NCI-H460 (cell line): ENCODE results near the gene ZNF846. TPM values are rescaled to one million over a fixed set of nuclear protein-coding genes. Genes with fewer than 3 reads are reported as not detected.
"Not testable (repeated sequence)": the region's sequence is repeated elsewhere in the genome, so short reads cannot be mapped to it uniquely, and the experiment has no call there.

Experiments used
- DNase-seq: peaks from one replicate; pipeline ENCODE4 v3.0.0-alpha.2; 2016; ENCODE audit warnings: low read depth; ENCODE audit errors: extremely low read depth
- total RNA-seq: library from RNA; depleted of rRNA; stranded (reverse); fragments of >200 nt; shearing (Covaris generic); gene quantifications from 2 replicates; pipeline ENCODE4 v1.2.3, GENCODE V29; 2014

ZNF846 gene
- total RNA-seq, 1 experiment from 2014 or later: 2.6 TPM

DNA sequence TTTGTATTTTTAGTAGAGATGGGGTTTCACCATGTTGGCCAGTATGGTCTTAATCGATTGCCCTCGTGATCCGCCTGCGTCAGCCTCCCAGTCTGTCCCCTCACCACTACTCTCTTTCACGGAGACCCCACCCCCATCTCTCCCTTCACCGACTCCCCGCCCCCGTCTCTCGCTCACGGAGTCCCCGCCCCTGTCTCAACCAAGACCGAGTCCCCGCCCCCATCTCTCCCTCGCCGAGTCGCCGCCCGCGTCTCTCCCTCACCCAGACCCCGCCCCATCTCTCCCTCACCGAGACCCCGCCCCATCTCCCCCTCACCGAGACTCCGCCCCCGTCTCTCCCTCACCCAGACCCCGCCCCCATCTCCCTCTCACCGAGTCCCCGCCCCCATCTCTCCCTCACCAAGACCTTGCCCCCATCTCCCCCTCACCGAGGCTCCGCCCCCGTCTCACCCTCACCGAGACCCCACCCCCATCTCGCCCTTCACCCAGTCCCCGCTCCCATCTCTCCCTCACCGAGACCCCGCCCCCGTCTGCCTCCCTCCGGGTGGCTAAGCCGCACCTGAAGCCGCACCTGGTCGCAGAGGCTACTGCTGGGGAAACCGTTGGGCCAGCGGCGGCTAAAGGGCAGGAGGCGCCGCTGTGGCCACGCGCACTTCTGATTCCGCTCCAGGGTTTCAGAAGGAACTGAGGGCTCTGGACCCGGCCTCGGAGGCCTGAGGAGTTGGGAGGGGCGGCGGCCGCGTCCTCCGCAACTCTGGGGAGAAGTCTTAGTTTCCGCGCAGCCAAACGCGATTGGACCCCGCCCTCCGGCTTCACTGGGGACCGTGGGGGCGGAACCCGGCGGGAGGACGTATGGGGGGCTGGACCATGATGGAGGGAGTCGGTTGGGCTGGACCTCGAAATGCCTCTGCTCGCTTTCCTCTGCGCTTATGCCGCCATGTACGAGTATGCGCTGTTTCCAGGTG, 17.1 kb upstream of the ZNF846 start:
- peak; percentile 59 for DNase-seq

DNA sequence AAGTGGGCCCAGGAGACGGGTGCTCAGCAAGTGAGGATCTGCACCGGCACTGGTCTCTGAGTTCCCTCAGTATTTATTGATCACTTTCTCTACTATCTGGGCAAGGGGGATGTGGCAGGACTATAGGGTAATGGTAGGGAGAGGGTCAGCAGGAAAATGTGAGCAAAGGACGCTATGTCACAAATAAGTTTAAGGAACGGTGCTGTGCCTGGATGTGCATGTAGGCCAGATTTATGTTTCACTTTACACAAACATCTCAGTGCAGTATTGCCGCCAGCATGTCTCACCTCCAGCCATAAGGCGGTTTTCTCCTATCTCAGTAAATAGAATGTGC, 15.6 kb upstream of the ZNF846 start:
- DNase-seq: not testable (repeated sequence)

DNA sequence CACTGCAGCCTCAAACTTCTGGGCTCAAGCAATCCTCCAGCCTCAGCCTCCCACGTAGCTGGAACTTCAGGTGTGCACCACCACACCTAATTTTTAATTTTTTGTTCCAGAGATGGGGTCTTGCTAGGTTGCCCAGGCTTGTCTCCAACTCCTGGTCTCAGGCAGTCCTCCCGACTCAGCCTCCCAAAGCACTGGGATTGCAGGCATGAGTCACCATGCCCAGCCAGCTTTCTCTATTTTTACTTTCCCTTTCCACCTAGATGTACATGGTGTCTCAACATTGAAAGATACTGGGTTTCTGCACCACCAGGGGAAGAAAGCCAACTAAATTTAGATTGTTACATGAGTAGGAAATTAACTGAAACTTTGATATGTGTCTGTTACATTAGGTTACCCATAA, 13.8 kb upstream of the ZNF846 start:
- DNase-seq: no peak

DNA sequence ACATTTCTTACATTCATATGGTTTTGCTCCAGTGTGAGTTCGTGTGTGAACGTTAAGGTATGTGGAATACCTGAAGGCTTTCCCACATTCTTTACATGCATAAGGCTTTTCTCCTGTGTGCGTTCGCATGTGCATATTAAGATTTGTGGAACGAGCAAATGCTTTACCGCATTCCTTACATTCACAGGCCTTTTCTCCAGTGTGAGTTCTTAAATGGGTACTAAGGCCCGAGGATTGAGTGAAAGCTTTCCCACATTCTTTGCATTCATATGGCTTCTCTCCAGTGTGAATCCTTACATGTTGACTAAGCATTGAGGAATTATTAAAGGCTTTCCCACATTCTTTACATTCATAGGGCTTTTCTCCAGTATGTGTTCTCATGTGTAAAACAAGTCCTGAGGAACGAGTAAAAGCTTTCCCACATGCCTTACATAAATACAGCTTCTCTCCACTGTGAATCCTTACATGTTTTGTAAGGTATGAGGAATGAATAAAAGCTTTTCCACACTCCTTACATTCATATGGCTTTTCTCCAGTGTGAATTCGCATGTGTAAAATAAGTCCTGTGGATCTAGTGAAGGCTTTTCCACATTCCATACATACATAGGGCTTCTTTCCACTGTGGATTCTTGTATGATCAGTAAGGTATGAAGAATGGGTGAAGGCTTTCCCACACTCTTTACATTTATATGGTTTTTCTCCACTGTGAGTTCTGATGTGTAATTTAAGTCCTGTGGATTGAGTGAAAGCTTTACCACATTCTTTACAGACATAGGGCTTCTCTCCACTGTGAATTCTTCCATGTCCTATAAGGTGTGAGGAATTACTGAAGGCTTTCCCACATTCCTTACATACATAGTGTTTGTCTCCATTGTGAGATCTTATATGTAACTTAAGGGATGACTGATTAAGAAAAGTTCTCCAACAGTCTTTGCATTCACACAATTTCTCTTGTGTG, 10.7 kb downstream of the ZNF846 start:
- DNase-seq: no peak

DNA sequence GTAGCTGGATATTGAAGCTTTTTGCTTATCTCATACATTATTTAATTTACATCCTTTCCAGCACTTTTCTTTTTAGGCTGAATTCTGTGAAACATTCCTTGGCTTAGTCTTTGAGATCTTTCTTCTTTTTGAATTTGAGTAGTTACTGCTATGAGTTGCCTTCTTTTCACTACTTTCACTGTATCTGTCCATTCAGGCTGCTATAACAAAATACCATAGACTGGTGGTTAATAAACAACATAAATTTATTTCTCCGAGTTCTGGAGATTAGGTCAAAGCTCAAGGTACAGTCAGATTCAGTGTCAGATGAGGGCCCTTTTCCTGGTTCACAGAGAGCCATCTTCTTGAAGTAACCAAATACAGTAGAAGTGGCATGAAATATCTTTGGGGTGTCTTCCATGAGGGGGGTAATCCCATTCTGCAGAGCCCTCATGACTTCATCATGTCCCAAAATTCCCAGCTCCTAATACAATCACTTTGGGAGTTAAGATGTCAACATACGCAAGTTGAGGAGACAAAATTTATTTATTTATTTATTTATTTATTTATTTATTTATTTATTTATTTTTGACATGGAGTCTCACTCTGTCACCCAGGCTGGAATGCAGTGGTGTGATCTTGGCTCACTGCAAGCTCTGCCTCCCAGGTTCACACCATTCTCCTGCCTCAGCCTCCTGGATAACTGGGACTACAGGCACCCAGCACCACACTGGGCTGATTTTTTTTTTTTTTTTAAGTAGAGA, 15.7 kb downstream of the ZNF846 start:
- DNase-seq: no peak

DNA sequence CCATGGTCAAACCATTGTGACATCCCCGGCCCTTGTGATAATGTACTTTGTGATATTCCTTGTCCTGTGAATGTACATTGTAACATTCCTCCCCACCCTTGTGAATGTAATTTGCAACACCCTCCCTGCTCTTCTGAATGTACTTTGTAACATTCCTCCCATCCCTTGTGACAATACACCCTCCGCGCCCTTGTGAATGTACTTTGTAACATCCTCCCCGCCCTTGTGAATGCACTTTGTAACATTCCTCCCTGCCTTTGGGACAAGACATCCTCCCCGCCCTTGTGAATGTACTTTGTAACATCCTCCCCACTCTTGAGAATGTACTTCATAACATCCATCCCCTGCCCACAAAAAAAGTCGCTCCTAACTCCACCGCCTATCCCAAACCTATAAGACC, 17.1 kb downstream of the ZNF846 start:
- no peak for DNase-seq

DNA sequence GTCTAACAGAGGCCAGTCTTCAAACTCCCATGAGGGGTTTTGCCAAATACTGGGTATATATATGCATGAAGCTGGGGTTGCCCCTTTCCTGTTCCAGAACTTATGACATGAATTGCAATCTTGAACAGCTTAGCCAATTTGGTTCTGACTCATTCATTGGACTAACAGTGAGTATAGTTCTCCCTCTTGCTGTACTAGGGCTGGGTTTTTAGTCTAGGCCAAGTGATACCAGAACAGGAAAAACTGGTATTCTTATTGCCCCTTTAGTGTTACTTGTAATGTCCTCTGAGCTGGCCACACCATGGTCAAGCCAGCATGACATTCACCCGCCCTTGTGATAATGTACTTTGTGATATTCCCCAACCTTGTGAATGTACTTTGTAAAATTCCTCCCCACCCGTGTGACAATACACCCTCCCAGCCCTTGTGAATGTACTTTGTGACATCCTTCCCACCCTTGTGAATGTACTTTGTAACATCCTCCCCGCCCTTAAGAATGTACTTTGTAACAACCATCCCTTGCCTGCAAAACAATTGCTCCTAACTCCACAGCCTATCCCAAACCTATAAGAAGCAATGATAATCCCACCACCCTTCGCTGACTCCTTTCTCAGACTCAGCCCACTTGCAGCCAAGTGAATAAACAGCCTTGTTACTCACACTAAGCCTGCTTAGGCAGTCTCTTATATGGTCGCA, 26.9 kb downstream of the ZNF846 start:
- no peak for DNase-seq

DNA sequence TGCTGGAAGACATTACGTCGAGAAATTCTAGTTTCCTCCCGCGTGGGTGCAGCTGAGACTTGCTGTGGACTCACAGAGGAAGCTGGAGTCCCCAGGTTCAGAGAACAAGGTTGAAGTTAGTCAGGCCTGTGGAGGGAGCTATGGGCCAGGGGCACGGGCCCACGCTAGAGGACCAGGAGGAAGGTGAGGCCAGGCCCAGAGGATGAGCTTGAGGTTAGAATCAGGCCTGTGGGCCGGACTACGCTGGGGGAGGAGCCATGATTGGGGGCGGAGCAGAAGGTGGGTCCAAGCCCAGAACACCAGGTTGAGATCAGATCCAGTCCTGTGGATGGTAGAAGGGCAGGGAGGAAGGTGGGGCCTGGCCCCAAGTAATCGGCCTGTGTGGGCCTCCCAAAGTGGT, 32.6 kb downstream of the ZNF846 start:
- no peak for DNase-seq

DNA sequence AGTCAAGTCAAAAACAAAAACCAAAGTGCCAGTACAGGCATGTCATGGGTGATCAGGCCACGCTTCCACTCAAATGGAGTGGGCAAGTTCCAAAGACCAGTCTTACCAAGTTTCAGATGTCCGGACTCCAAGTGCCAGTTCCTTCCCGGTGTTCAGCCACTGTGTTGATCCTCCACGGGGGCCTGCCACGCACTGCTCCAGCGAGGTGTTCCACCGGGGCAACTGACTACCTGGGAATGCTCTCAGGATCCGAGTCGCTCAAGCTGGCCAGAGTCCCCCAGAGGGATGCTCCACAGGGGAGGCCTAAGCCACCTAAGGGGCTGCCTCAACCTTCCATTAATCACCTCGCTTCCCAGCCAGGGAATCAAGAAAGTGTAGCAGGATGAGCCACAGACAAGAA, 38.5 kb downstream of the ZNF846 start:
- DNase-seq: not testable (repeated sequence)

DNA sequence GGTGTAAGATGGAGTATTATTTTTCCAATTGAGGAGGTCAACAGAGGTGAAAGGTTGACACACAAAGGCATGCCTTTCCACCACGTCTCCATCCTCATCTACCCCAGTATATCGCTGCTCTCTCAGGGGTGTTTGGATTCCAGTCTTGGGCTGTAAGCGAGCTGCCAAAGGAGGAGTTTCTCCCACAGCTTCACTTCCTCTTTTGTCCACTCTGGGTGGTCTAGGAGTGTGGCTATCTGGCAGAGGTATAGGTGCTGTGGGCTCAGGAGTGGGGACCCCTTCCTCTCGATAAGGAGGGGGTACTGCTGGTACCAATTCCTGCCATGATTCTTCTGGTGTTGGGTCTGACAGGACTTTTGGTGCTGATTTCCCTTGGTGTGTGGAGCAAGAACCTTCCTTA, 39.4 kb downstream of the ZNF846 start:
- DNase-seq: no peak

DNA sequence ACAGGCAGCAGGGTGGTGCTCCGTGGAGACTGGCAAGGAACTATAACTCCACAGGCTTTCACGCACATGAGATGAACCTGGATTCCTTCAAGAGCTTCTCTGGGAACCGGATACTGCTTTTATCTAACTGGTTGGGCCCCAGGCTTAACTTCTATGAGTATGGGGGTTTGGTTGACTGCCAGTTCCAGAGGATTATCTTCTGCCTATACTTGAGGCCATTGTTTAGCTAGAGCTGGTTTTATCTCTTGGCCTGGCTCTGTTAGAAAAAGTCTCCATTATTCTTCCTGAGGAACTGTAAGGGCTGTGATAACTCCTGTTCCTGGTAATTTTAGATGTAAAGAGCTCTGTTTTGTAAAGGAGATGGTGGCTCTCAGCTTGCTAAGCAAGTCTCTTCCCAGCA, 40.9 kb downstream of the ZNF846 start:
- DNase-seq: no peak

DNA sequence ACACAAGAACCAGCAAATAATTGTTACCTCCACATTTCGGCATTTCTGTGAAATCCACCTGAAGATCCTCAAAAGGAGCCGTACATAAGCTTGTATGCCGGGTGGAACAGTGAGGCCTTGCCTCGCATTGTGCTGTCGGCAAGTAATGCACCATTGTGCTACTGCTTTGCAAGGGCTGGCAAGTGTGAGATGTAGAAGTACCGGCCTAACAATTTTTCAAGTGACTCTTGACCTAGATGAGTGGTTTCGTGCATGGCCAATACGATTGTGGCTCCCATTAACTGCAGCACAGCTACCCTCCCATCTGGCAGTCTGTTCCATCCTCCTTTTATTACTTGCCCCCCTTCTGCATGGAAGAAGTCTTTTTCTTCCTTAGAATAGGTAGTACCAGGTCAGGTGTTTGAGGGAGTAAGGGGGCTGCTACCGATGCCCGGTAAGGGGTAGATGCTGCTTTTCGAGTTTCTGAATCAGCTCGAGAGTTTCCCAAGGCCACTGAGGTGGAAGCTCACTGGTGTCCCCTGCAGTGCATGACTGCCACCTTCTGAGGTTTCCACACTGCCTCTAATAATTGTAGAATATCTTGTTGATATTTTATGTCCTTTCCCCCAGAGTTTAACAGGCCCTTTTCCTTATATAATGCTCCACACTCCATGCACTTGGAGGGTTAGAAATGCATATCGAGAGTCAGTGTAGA, 42.9 kb downstream of the ZNF846 start:
- not testable (repeated sequence) for DNase-seq

DNA sequence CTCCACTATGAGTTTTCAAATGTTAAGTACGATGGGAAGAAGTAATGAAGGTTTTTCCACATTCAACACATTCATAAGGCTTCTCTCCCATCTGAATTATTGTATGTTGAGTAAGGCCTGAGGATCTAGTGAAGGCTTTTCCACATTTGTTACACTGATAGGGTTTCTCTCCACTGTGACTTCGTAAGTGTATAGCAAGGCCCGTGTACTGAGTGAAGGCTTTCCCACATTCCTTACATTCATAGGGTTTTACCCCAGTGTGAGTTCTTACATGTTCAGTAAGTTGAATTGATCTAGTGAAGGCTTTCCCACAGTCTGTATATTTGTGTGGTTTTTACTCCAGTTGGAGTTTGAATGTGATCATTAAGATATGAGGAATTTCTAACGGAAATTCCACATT, 44.4 kb downstream of the ZNF846 start:
- DNase-seq: no peak

DNA sequence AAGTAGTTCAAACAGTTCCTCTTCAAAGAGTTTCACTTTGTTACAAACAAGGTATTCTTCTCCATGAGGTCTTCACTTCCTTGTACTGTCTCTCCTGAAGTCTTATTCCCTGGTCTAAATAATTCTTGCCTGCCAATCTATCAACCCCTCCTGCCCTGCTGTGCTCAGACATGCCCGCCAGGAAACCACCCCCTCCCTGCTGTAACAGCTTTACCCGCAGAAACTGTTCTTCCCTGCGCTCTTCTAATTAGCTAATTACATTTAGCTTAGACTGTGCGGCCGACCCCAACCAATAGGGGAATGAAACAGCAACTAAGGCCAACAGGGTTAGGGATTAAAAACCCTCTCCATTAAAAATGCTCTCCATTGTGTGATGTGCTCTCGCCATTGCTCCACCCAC, 46.7 kb downstream of the ZNF846 start:
- DNase-seq: no peak

DNA sequence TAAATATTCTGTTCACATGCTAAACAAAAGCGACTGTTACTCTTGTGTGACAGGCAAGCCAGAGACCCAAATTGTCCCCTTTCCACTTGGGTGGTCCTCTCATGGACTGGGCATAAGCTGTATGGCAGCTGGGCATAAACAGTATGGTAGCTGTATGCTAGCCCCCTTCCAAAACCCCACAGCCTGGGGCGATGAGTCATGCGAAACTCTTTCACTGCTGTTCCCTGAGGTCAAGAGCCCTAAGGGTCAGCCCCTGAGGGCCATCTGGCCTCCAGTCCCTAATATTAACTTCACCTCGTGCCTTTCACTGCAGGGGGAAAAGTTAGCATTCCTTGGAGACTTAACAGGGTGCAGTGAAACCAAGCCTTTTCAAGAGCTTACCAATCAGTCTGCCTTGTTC, 48.0 kb downstream of the ZNF846 start:
- no peak for DNase-seq

DNA sequence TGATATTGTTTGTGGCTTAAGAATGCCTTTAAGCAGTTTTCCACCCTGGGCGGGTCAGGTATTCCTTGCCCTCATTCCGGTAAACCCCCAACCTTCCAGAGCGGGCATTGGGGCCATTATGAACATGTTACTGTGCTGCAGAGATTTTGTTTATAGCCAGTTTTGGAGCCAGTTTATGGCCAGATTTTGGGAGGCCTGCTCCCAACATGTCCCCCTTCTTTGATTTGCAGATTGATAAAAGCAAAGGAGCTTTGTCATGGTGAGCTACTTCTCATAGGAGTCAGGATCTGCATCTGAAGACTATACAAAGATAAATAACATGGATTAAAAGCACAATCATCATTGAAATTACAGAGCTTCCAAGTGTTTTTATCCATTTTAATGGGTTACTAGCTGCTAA, 56.7 kb downstream of the ZNF846 start:
- no peak for DNase-seq

DNA sequence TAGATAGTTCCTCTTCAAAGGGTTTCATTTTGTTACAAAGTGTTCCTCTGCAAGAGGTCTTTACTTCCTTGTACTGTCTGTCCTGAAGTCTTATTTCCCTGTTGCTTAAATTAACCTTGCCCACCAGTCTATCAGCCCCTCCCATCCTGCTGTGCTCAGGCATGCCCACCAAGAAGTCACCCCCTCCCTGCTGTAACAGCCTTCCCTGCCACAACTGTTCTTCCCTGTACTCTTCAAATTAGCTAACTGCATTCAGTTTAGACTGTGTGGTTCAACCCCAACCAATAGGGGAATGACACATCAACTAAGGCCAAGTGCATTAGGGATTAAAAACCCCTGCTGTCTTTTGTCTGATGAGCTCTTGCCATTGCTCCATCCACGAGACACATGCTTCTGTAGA, 59.2 kb downstream of the ZNF846 start:
- DNase-seq: no peak

DNA sequence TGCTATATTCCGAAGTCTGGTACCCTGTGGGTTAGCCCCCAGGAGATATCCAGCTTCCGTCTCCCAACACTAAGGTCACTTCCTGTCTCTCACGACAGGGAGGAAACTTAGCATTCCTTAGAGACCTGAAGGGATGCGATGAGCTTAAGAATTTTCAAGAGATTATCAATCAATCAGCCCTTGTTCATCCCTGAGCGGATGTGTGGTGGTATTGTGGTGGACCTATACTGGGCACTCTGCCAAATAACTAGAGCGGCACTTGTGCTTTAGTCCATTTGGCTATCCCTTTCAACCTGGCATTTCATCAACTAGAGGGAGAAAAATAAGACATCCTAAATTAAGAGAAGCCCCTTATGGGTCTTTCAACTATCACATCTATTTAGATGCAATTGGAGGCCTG, 62.7 kb downstream of the ZNF846 start:
- no peak for DNase-seq

DNA sequence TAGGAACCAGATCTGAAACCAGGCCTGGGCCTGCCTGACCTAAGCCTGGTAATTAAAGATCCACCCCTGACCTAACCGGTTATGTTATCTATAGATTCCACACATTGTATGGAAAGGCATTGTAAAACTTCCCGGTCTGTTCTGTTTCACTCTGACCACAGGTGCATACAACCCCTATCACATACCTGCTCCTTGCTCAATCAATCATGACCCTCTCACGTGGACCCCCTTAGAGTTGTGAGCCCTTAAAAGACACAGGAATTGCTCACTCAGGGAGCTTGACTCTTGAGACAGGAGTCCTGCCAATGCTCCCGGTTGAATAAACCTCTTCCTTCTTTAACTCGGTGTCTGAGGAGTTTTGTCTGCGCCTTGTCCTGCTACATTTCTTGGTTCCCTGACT, 66.4 kb downstream of the ZNF846 start:
- DNase-seq: no peak
